Natural killer cell (primary cell): Measurements from ENCODE around the gene FOXD2. TPM values are rescaled to one million over a fixed set of nuclear protein-coding genes. Genes with fewer than 3 reads are reported as not detected.
"Not testable (repeated sequence)": the region's sequence is repeated elsewhere in the genome, so short reads cannot be mapped to it uniquely, and the experiment has no call there.

ENCODE experiments used
- ATAC-seq, 3 donors: fragments of 150-1000 bp in 2 of 3; fragments of 200-7000 bp in 1 of 3; cut with Tn5 transposase; 1 replicate in 1 of 3; 2 replicates in 2 of 3; pipeline ENCODE4 v1.10.0; 2021; ENCODE audit warnings: mild to moderate bottlenecking in 2 of 3, moderate library complexity in 2 of 3
- DNase-seq, 2 donors: peaks; one replicate each; pipeline versions ENCODE4 v3.0.0 to v3.0.0-alpha.2; 2013 to 2021; ENCODE audit warnings: mixed read lengths in 1 of 2
- H3K27ac ChIP-seq: one replicate; pipeline ENCODE4 v1.5.1; 2013; ENCODE audit warnings: mild to moderate bottlenecking, low read length
- H3K27me3 ChIP-seq: one replicate; pipeline ENCODE4 v1.6.1; 2013; ENCODE audit warnings: low read length; ENCODE audit not compliant: control insufficient read depth, insufficient read depth
- H3K36me3 ChIP-seq: one replicate; pipeline ENCODE4 v1.6.1; 2013; ENCODE audit warnings: low read length; ENCODE audit not compliant: control insufficient read depth, insufficient read depth
- H3K4me1 ChIP-seq: one replicate; pipeline ENCODE4 v1.6.1; 2013; ENCODE audit warnings: low read length; ENCODE audit not compliant: control insufficient read depth, insufficient read depth
- H3K4me3 ChIP-seq: one replicate; pipeline ENCODE4 v1.5.1; 2013; ENCODE audit warnings: low read length
- H3K9me3 ChIP-seq: one replicate; pipeline ENCODE4 v1.6.1; 2013; ENCODE audit warnings: low read length; ENCODE audit not compliant: control insufficient read depth, insufficient read depth
- H3K27ac Mint-ChIP-seq, 2 donors: one replicate each; pipeline ENCODE4 v1.8.0; 2022; ENCODE audit warnings: mild to moderate bottlenecking in 2 of 2, mixed read lengths in 2 of 2, moderate library complexity in 1 of 2
- H3K27me3 Mint-ChIP-seq, 2 donors: one replicate each; pipeline ENCODE4 v1.8.0; 2022; ENCODE audit warnings: low read depth in 2 of 2, mixed read lengths in 2 of 2
- H3K36me3 Mint-ChIP-seq: one replicate; pipeline ENCODE4 v1.8.0; 2022; ENCODE audit warnings: mixed read lengths
- H3K4me1 Mint-ChIP-seq, 2 donors: one replicate each; pipeline ENCODE4 v1.8.0; 2022; ENCODE audit warnings: mixed read lengths in 2 of 2
- H3K4me3 Mint-ChIP-seq: one replicate; pipeline ENCODE4 v1.8.0; 2022; ENCODE audit warnings: mild to moderate bottlenecking, moderate library complexity, mixed read lengths
- H3K9me3 Mint-ChIP-seq, 2 donors: one replicate each; pipeline ENCODE4 v1.8.0; 2022; ENCODE audit warnings: mixed read lengths in 2 of 2
- WGBS: methylation state at CpG from one replicate; pipeline ENCODE4 v1.1.7; 2013; ENCODE audit warnings: missing lambda C conversion rate; ENCODE audit not compliant: insufficient coverage; 5-methylcytosine and 5-hydroxymethylcytosine counted together
- intact Hi-C: fragments of 100-400 bp; cut with micrococcal nuclease; formaldehyde crosslinking; loops from one replicate; pipeline ENCODE4 v1.14.2; 2022
- total RNA-seq, 4 donors: library from RNA; stranded (reverse); fragments of 120-200 nt in 1 of 4; gene quantifications; one replicate each; pipeline versions ENCODE4 v1.2.3 to v1.2.4, GENCODE V29; 2013 to 2022
- TF ChIP-seq, protein P1 (sequence below): fragments of 200-600 bp; IDR thresholded peaks from one replicate; pipeline ENCODE4 v1.8.0; 2022; ENCODE audit warnings: antibody characterized with exemption

The FOXD2 gene
- total RNA-seq, 3 donors from 2014 or later (not counting 1 experiment from before 2014, with no cell fraction given), result 0.49 to 1.4 (median 1.1) TPM

DNA sequence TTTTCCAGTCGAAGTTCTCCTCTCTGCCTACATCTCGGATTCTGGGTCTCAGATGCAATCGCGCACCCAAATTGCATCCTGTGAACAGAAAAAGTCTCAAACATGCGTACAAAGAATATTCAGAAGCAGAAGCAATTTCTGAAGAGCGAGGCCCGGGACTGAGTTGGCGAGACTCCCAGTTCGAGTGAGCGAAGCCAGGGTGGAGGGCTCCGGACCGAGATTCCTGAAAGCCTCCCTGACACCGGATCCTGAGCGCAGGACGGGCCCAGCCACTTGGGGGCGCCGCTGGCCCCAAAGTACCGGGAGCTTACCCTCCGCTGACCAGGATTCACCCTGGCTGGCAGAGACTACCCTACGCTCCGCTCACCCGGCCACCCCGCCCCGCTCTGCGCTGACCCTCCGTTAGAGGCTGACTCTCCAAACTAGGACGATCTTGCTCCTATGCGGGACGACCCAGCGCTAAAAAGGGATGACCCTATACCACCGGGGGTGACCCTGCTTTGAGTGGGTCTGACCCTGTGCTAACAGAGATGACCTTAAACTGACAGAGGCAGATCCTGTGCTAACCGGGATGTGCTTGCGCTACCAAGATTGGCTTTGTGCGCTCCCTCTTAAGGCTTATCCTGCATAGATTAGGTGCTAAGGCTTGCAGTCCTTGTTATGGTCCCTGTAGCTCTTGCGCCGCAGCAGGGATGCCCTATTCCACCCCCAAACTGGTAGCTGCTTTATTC, 12.1 kb downstream of the FOXD2 start:
- no peaks in the 10 kb centered on the region for H3K9me3 ChIP-seq
- no peaks in the 10 kb centered on the region for H3K36me3 Mint-ChIP-seq
- ATAC-seq, result peak in 1 of 3 donors; percentile 32
- H3K4me3 ChIP-seq, result no peak overlapping the region
- no peak overlapping the region for H3K27ac ChIP-seq
- 13% methylated on average over 36 of the region's 36 CpGs for WGBS
- peaks cover 9% of the 10 kb centered on the region for H3K4me1 ChIP-seq
- H3K4me1 Mint-ChIP-seq, result peaks cover 0 to 7% of the 10 kb centered on the region in 2 donors
- peak in 1 of 2 donors; percentile 13 for DNase-seq
- TF ChIP-seq, protein P1, sequence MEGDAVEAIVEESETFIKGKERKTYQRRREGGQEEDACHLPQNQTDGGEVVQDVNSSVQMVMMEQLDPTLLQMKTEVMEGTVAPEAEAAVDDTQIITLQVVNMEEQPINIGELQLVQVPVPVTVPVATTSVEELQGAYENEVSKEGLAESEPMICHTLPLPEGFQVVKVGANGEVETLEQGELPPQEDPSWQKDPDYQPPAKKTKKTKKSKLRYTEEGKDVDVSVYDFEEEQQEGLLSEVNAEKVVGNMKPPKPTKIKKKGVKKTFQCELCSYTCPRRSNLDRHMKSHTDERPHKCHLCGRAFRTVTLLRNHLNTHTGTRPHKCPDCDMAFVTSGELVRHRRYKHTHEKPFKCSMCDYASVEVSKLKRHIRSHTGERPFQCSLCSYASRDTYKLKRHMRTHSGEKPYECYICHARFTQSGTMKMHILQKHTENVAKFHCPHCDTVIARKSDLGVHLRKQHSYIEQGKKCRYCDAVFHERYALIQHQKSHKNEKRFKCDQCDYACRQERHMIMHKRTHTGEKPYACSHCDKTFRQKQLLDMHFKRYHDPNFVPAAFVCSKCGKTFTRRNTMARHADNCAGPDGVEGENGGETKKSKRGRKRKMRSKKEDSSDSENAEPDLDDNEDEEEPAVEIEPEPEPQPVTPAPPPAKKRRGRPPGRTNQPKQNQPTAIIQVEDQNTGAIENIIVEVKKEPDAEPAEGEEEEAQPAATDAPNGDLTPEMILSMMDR, result peak; percentile 15
- H3K9me3 Mint-ChIP-seq, result no peaks in the 10 kb centered on the region
- intact Hi-C loops, result no loop called here
- no peaks in the 10 kb centered on the region for H3K36me3 ChIP-seq
- no peak overlapping the region for H3K4me3 Mint-ChIP-seq
- peaks cover 50% of the 10 kb centered on the region for H3K27me3 ChIP-seq
- H3K27me3 Mint-ChIP-seq, result peaks cover 40 to 81% of the 10 kb centered on the region in 2 donors
- no peak overlapping the region for H3K27ac Mint-ChIP-seq

DNA sequence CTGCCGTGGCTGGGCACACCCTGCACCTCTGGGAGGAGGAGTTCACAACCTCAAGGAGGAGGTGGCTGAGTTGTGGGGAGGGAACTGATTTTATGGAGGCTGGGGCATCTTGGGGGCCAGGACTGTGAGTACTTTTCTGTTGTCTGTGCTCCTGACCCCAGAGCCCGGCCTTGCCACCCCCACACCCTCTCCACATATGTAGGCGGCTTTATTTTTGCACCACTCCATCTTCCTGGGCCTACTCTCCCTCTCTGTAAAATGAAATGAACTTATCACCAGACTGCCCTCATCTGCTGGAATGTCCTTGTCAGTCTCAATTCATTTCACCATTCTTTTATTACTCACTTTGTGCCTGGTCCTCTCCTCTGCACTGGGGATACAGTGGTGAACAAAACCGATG, 12.8 kb downstream of the FOXD2 start:
- Mint-ChIP-seq H3K4me1 (peaks cover 0 to 4% of the 10 kb centered on the region in 2 donors), H3K27me3 (peaks cover 46 to 80% of the 10 kb centered on the region in 2 donors), H3K27ac (no peak overlapping the region), H3K9me3 (no peaks in the 10 kb centered on the region), H3K4me3 (no peak overlapping the region), H3K36me3 (no peaks in the 10 kb centered on the region)
- no peaks in the 10 kb centered on the region for H3K36me3 ChIP-seq
- H3K27ac ChIP-seq, result no peak overlapping the region
- H3K27me3 ChIP-seq, result peaks cover 44% of the 10 kb centered on the region
- H3K4me3 ChIP-seq, result no peak overlapping the region
- no peaks in the 10 kb centered on the region for H3K9me3 ChIP-seq
- peaks cover 3% of the 10 kb centered on the region for H3K4me1 ChIP-seq
- ATAC-seq (no peak), DNase-seq (no peak)
- WGBS, result 49% methylated on average over 4 of the region's 4 CpGs
- TF ChIP-seq, protein P1, result no peak
- intact Hi-C loops, result no loop called here

DNA sequence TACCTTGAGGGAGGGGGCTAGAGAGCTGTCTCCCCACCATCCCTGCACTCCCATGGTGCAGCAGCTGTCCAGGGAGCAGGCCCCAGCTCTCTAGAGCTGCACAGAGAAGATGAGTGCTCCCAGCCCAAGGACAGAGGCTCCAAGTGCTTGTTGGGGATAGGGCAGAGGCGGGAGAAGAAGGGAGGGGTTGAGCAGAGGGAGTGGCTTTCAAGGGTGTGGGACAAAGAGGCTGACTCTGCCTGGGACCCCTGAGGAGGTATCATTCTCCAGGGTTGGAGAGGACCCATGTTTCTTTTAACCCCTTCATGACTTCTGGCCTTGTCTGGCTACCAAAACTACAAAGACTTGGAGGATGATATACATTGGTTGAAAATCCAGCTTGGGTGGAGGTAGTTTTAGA, 14.6 kb downstream of the FOXD2 start:
- Mint-ChIP-seq H3K27ac (no peak overlapping the region), H3K4me1 (no peaks in the 10 kb centered on the region), H3K36me3 (no peaks in the 10 kb centered on the region), H3K9me3 (no peaks in the 10 kb centered on the region), H3K27me3 (peaks cover 52 to 62% of the 10 kb centered on the region in 2 donors), H3K4me3 (no peak overlapping the region)
- Histone ChIP-seq H3K36me3 (no peaks in the 10 kb centered on the region), H3K4me1 (no peaks in the 10 kb centered on the region), H3K4me3 (no peak overlapping the region), H3K27ac (no peak overlapping the region), H3K27me3 (peaks cover 30% of the 10 kb centered on the region), H3K9me3 (no peaks in the 10 kb centered on the region)
- ATAC-seq (no peak), DNase-seq (no peak)
- TF ChIP-seq, protein P1, result no peak
- intact Hi-C loops, result no loop called here
- WGBS, result 80% methylated on average over 1 of the region's 1 CpG

- ATAC-seq, H3K9me3 ChIP-seq, H3K4me1 Mint-ChIP-seq, H3K4me3 ChIP-seq, H3K36me3 Mint-ChIP-seq, intact Hi-C loops, H3K9me3 Mint-ChIP-seq, H3K4me1 ChIP-seq, H3K36me3 ChIP-seq, H3K27ac ChIP-seq, H3K27ac Mint-ChIP-seq, H3K4me3 Mint-ChIP-seq: not testable (repeated sequence)
- H3K27me3 ChIP-seq, result peaks cover 25% of the 10 kb centered on the region
- peak in 1 of 2 donors; percentile 15 for DNase-seq
- WGBS, result 64% methylated on average over 2 of the region's 2 CpGs
- H3K27me3 Mint-ChIP-seq, result peaks cover 60 to 65% of the 10 kb centered on the region in 2 donors
Observed at GRCh38 chr1:47453910-47454309, 16.1 kb downstream of the FOXD2 start.
